GM18502 (cell line): Measurements from ENCODE around the gene APEX1.
"Not testable (repeated sequence)": the region's sequence is repeated elsewhere in the genome, so short reads cannot be mapped to it uniquely, and the experiment has no call there.

Experiments used
- ATAC-seq: cut with Tn5 transposase; IDR thresholded peaks from one replicate; pipeline ENCODE4 v1.9.1; 2021; ENCODE audit warnings: mild to moderate bottlenecking; ENCODE audit not compliant: unreplicated experiment, poor library complexity

The APEX1 gene

GRCh38 chr14:20434701-20435581, 20.1 kb upstream of the APEX1 start:
- ATAC-seq, result no peak

GRCh38 chr14:20435582-20436362, 19.3 kb upstream of the APEX1 start, which contains the start of gene KLHL33:
TSS of gene KLHL33 (minus strand) at chr14:20436166. CDS start at chr14:20435811, 355 bp downstream.
- no peak for ATAC-seq

- no peak for ATAC-seq
Observed at GRCh38 chr14:20436363-20436755, 18.7 kb upstream of the APEX1 start.

- no peak for ATAC-seq
Observed at GRCh38 chr14:20438664-20439063, 16.4 kb upstream of the APEX1 start.

- no peak for ATAC-seq
Observed at GRCh38 chr14:20440465-20440864, 14.6 kb upstream of the APEX1 start.

GRCh38 chr14:20440882-20441281, 14.1 kb upstream of the APEX1 start:
- no peak for ATAC-seq

- ATAC-seq, result no peak
Observed at GRCh38 chr14:20441461-20441860, 13.6 kb upstream of the APEX1 start.

- ATAC-seq, result not testable (repeated sequence)
Observed at GRCh38 chr14:20443650-20444049, 11.4 kb upstream of the APEX1 start.

GRCh38 chr14:20446889-20447288, 8.1 kb upstream of the APEX1 start:
- ATAC-seq, result no peak

- ATAC-seq, result not testable (repeated sequence)
Observed at GRCh38 chr14:20452831-20453230, 2.2 kb upstream of the APEX1 start.

GRCh38 chr14:20455355-20456300, 602 bp downstream of the APEX1 start:
- ATAC-seq, result peak; percentile 62

GRCh38 chr14:20456971-20457370, 1.9 kb downstream of the APEX1 start:
- ATAC-seq, result no peak

- no peak for ATAC-seq
Observed at GRCh38 chr14:20458031-20458789, 3.2 kb downstream of the APEX1 start.

- ATAC-seq, result peak; percentile 11
Observed at GRCh38 chr14:20460458-20461224, 5.6 kb downstream of the APEX1 start.

GRCh38 chr14:20461225-20462141, 6.5 kb downstream of the APEX1 start, which contains the start of gene PIP4P1:
TSS of gene PIP4P1 (minus strand) at chr14:20461434. CDS start at chr14:20461325, 109 bp downstream.
- ATAC-seq, result peak; percentile 95

GRCh38 chr14:20468764-20469241, 13.8 kb downstream of the APEX1 start:
- peak; percentile 13 for ATAC-seq

- ATAC-seq, result peak; percentile 95
Observed at GRCh38 chr14:20469242-20469889, 14.3 kb downstream of the APEX1 start, which contains the start of gene PNP. TSS of gene PNP (plus strand) at chr14:20469406. CDS start at chr14:20469525, 119 bp downstream.
